Endothelial cell of umbilical vein (primary cell): ENCODE results near the gene NAXE.

Experiments used
- CTCF ChIP-seq, 2 donors: IDR thresholded peaks; 1 replicate in 1 of 2; 2 replicates in 1 of 2; pipeline ENCODE4 v1.5.1; 2011; ENCODE audit warnings: low read length in 2 of 2, mild to moderate bottlenecking in 2 of 2, moderate library complexity in 2 of 2, control low read depth in 1 of 2, inconsistent platforms in 1 of 2, low read depth in 1 of 2; ENCODE audit not compliant: insufficient read depth in 1 of 2; ENCODE audit errors: extremely low read depth in 1 of 2
- EZH2 ChIP-seq: IDR thresholded peaks from 2 replicates; pipeline ENCODE4 v1.6.1; 2012; ENCODE audit warnings: borderline replicate concordance, low read depth, mild to moderate bottlenecking, moderate library complexity, low read length, inconsistent platforms; ENCODE audit not compliant: severe bottlenecking
- FOS ChIP-seq: IDR thresholded peaks from 2 replicates; pipeline ENCODE4 v1.6.1; 2011; ENCODE audit warnings: mild to moderate bottlenecking, low read length, moderate library complexity, borderline replicate concordance; ENCODE audit not compliant: insufficient read depth
- POLR2A ChIP-seq: IDR thresholded peaks from 2 replicates; pipeline ENCODE4 v1.6.1; 2012; ENCODE audit warnings: low read depth, mild to moderate bottlenecking, control low read depth, low read length

GRCh38 chr1:156546267-156546666, 45.3 kb upstream of the NAXE start:
- TF ChIP-seq CTCF (IDR thresholded peaks at IDR 0.05; ENCODE audit: extremely low read depth in 1 of 2, insufficient read depth in 1 of 2, low read depth in 1 of 2, low read length in 2 of 2) = no peak
- TF ChIP-seq POLR2A = no peak
- no peak for TF ChIP-seq FOS
- no peak for TF ChIP-seq EZH2
